Measurements from ENCODE around the gene IREB2.
"Not testable (repeated sequence)": the region's sequence is repeated elsewhere in the genome, so short reads cannot be mapped to it uniquely, and the experiment has no call there.

DNA sequence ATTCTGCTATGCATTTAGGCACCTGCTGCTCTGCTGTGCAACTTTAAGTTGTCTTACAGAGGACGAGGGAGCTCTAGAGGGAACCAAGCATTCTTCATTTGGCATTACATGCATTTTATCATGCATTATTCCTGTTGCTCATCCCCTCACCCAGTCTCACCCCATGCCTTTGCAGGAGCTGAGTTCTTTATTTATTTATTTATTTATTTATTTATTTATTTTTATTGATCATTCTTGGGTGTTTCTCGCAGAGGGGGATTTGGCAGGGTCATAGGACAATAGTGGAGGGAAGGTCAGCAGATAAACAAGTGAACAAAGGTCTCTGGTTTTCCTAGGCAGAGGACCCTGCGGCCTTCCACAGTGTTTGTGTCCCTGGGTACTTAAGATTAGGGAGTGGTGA lies 82.0 kb downstream of the IREB2 start:
- TF ChIP-seq, protein P1, sequence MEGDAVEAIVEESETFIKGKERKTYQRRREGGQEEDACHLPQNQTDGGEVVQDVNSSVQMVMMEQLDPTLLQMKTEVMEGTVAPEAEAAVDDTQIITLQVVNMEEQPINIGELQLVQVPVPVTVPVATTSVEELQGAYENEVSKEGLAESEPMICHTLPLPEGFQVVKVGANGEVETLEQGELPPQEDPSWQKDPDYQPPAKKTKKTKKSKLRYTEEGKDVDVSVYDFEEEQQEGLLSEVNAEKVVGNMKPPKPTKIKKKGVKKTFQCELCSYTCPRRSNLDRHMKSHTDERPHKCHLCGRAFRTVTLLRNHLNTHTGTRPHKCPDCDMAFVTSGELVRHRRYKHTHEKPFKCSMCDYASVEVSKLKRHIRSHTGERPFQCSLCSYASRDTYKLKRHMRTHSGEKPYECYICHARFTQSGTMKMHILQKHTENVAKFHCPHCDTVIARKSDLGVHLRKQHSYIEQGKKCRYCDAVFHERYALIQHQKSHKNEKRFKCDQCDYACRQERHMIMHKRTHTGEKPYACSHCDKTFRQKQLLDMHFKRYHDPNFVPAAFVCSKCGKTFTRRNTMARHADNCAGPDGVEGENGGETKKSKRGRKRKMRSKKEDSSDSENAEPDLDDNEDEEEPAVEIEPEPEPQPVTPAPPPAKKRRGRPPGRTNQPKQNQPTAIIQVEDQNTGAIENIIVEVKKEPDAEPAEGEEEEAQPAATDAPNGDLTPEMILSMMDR (IDR thresholded peaks at IDR 0.05): not testable (repeated sequence)
- not testable (repeated sequence) for TF ChIP-seq JUN (CRISPR knock-in tag; IDR thresholded peaks at IDR 0.05); ZNF671 (CRISPR knock-in tag; IDR thresholded peaks at IDR 0.05); TP53 (CRISPR knock-in tag; IDR thresholded peaks at IDR 0.05); ESRRA (CRISPR knock-in tag; IDR thresholded peaks at IDR 0.05; ENCODE audit: borderline replicate concordance)
- TF ChIP-seq, protein P2, sequence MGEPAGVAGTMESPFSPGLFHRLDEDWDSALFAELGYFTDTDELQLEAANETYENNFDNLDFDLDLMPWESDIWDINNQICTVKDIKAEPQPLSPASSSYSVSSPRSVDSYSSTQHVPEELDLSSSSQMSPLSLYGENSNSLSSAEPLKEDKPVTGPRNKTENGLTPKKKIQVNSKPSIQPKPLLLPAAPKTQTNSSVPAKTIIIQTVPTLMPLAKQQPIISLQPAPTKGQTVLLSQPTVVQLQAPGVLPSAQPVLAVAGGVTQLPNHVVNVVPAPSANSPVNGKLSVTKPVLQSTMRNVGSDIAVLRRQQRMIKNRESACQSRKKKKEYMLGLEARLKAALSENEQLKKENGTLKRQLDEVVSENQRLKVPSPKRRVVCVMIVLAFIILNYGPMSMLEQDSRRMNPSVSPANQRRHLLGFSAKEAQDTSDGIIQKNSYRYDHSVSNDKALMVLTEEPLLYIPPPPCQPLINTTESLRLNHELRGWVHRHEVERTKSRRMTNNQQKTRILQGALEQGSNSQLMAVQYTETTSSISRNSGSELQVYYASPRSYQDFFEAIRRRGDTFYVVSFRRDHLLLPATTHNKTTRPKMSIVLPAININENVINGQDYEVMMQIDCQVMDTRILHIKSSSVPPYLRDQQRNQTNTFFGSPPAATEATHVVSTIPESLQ (CRISPR knock-in tag; IDR thresholded peaks at IDR 0.05): not testable (repeated sequence)
- TF ChIP-seq, protein P3, sequence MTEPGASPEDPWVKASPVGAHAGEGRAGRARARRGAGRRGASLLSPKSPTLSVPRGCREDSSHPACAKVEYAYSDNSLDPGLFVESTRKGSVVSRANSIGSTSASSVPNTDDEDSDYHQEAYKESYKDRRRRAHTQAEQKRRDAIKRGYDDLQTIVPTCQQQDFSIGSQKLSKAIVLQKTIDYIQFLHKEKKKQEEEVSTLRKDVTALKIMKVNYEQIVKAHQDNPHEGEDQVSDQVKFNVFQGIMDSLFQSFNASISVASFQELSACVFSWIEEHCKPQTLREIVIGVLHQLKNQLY (CRISPR knock-in tag; IDR thresholded peaks at IDR 0.05): not testable (repeated sequence)
- TF ChIP-seq, protein P4, sequence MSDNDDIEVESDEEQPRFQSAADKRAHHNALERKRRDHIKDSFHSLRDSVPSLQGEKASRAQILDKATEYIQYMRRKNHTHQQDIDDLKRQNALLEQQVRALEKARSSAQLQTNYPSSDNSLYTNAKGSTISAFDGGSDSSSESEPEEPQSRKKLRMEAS (CRISPR knock-in tag; IDR thresholded peaks at IDR 0.05): not testable (repeated sequence)

Data from WTC11 (cell line).